A549 (cell line): ENCODE results near the gene OR1J4.

ENCODE experiments used
- ESRRA ChIP-seq: fragments of 150-350 bp; IDR thresholded peaks from 2 replicates; pipeline ENCODE4 v1.6.1; 2014; ENCODE audit warnings: mild to moderate bottlenecking, low read length, borderline replicate concordance
- HOXA7 ChIP-seq: fragments of 250-450 bp; sonication (Bioruptor Pico); IDR thresholded peaks from 2 replicates; pipeline ENCODE4 v1.5.0; 2020; ENCODE audit warnings: mild to moderate bottlenecking, moderate library complexity
- PHF8 ChIP-seq: fragments of 200-600 bp; sonication (generic); IDR thresholded peaks from 2 replicates; pipeline ENCODE4 v1.6.1; 2016; ENCODE audit warnings: low read depth, mild to moderate bottlenecking, antibody characterized with exemption, moderate library complexity, borderline replicate concordance
- POLR2A ChIP-seq: IDR thresholded peaks from 2 replicates; pipeline ENCODE4 v1.6.1; 2012; ENCODE audit warnings: mild to moderate bottlenecking, low read length
- RAD21 ChIP-seq, 2 experiments: fragments of >200 bp in 1 of 2; sonication (Bioruptor Twin) in 1 of 2; formaldehyde crosslinking in 1 of 2; IDR thresholded peaks in 1 of 2; conservative IDR thresholded peaks in 1 of 2; 2 replicates in 1 of 2; 3 replicates in 1 of 2; pipeline ENCODE4 v1.6.1; 2012 to 2018; ENCODE audit warnings: inconsistent platforms in 1 of 2
- RARB ChIP-seq: fragments of 250-450 bp; sonication (Bioruptor Pico); IDR thresholded peaks from 2 replicates; pipeline ENCODE4 v1.8.0; 2021; ENCODE audit warnings: mild to moderate bottlenecking, moderate library complexity
- RCOR1 ChIP-seq: fragments of 150-350 bp; IDR thresholded peaks from 2 replicates; pipeline ENCODE4 v1.6.1; 2014; ENCODE audit warnings: antibody characterized with exemption, low read length, low read depth
- SREBF2 ChIP-seq: fragments of 450-650 bp; IDR thresholded peaks from 2 replicates; pipeline ENCODE4 v1.6.1; 2014; ENCODE audit warnings: mild to moderate bottlenecking, moderate library complexity
- USF2 ChIP-seq: fragments of 450-650 bp; IDR thresholded peaks from 2 replicates; pipeline ENCODE4 v1.6.1; 2014; ENCODE audit warnings: antibody characterized with exemption
- ZSCAN20 ChIP-seq: fragments of 250-450 bp; sonication (Bioruptor Pico); IDR thresholded peaks from 2 replicates; pipeline ENCODE4 v1.8.0; 2022; ENCODE audit warnings: mild to moderate bottlenecking, moderate library complexity
- TF ChIP-seq, protein P1 (sequence below): IDR thresholded peaks from 2 replicates; pipeline ENCODE4 v1.6.1; 2012
- TF ChIP-seq, protein P2 (sequence below): fragments of >200 bp; sonication (Bioruptor Twin); formaldehyde crosslinking; IDR thresholded peaks from 3 replicates; pipeline ENCODE4 v1.5.1; 2016

DNA sequence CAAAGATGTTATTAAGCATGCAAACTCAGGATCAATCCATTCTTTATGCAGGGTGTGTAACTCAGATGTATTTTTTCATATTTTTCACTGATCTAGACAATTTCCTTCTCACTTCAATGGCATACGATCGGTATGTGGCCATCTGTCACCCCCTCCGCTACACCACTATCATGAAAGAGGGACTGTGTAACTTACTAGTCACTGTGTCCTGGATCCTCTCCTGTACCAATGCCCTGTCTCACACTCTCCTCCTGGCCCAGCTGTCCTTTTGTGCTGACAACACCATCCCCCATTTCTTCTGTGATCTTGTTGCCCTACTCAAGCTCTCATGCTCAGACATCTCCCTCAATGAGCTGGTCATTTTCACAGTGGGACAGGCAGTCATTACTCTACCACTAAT lies 435 bp downstream of the OR1J4 start:
- TF ChIP-seq HOXA7 (CRISPR knock-in tag) (no peak), RAD21 (conservative IDR thresholded peaks at IDR 0.05 in 1 of 2, IDR thresholded peaks at IDR 0.05 in 1 of 2) (no peak), POLR2A (no peak), USF2 (no peak), SREBF2 (no peak), ESRRA (no peak), ZSCAN20 (CRISPR knock-in tag) (no peak), RARB (CRISPR knock-in tag) (no peak), RCOR1 (no peak), PHF8 (no peak)
- TF ChIP-seq, protein P1, sequence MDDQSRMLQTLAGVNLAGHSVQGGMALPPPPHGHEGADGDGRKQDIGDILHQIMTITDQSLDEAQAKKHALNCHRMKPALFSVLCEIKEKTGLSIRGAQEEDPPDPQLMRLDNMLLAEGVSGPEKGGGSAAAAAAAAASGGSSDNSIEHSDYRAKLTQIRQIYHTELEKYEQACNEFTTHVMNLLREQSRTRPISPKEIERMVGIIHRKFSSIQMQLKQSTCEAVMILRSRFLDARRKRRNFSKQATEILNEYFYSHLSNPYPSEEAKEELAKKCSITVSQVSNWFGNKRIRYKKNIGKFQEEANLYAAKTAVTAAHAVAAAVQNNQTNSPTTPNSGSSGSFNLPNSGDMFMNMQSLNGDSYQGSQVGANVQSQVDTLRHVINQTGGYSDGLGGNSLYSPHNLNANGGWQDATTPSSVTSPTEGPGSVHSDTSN = no peak
- TF ChIP-seq, protein P2, sequence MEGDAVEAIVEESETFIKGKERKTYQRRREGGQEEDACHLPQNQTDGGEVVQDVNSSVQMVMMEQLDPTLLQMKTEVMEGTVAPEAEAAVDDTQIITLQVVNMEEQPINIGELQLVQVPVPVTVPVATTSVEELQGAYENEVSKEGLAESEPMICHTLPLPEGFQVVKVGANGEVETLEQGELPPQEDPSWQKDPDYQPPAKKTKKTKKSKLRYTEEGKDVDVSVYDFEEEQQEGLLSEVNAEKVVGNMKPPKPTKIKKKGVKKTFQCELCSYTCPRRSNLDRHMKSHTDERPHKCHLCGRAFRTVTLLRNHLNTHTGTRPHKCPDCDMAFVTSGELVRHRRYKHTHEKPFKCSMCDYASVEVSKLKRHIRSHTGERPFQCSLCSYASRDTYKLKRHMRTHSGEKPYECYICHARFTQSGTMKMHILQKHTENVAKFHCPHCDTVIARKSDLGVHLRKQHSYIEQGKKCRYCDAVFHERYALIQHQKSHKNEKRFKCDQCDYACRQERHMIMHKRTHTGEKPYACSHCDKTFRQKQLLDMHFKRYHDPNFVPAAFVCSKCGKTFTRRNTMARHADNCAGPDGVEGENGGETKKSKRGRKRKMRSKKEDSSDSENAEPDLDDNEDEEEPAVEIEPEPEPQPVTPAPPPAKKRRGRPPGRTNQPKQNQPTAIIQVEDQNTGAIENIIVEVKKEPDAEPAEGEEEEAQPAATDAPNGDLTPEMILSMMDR = no peak
